Coronary artery (tissue), 2 donors: Measurements from ENCODE around the gene ZDHHC20.
A peak's percentile ranks its signal among the peaks of the same experiment; 100 is the strongest.

Source experiments
- DNase-seq: peaks from one replicate; pipeline ENCODE4 v3.0.0-alpha.2; 2017; ENCODE audit warnings: low spot score
- H3K27ac ChIP-seq, 2 donors: fragments of 200-600 bp; sonication (generic); one replicate each; pipeline ENCODE4 v1.5.1; 2016 to 2019
- H3K4me3 ChIP-seq: fragments of 200-600 bp; sonication (generic); 2 replicates; pipeline ENCODE4 v1.5.1; 2016; ENCODE audit warnings: mild to moderate bottlenecking, moderate library complexity
- TF ChIP-seq, protein P1 (sequence below): fragments of 200-600 bp; sonication (generic); IDR thresholded peaks from one replicate; pipeline ENCODE4 v1.5.1; 2019; ENCODE audit warnings: antibody characterized with exemption

Gene ZDHHC20

DNA sequence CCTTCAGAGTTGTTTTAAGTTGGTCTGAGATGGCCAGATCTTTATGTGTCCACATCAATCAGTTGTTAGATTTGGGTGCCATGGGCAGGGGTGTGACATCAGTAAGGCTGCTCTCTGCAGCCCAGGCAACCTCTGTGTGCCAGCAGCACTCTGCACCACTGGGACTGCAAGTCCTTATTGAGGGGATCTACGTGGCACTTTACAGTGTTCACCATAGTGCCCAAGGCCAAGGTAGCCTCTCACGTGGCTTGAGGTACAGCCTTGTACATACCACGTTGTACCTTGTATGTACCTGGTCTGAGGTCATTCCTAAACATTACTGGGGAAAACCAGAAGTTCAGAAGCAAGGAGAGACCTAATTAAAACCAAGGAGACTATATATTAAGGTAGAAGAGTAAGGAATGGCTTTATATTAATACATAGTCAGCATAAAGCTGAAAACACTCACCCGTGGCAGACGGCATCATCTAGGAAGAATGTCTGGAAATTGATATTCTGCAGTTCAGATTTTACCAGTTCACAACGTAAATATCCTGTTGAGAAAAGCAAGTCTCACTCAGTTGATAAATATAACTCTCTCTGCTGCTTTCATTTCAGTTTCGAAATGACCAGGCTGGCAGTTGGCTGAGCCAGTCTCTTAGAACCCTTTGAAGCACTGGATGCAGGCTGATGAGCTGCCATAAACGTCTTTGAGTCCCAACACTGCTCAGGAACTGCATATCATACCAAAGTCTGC is 128.8 kb downstream of the ZDHHC20 start:
- DNase-seq: no peak
- Histone ChIP-seq H3K27ac (no peak overlapping the region), H3K4me3 (no peak overlapping the region)
- TF ChIP-seq, protein P1, sequence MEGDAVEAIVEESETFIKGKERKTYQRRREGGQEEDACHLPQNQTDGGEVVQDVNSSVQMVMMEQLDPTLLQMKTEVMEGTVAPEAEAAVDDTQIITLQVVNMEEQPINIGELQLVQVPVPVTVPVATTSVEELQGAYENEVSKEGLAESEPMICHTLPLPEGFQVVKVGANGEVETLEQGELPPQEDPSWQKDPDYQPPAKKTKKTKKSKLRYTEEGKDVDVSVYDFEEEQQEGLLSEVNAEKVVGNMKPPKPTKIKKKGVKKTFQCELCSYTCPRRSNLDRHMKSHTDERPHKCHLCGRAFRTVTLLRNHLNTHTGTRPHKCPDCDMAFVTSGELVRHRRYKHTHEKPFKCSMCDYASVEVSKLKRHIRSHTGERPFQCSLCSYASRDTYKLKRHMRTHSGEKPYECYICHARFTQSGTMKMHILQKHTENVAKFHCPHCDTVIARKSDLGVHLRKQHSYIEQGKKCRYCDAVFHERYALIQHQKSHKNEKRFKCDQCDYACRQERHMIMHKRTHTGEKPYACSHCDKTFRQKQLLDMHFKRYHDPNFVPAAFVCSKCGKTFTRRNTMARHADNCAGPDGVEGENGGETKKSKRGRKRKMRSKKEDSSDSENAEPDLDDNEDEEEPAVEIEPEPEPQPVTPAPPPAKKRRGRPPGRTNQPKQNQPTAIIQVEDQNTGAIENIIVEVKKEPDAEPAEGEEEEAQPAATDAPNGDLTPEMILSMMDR: no peak

DNA sequence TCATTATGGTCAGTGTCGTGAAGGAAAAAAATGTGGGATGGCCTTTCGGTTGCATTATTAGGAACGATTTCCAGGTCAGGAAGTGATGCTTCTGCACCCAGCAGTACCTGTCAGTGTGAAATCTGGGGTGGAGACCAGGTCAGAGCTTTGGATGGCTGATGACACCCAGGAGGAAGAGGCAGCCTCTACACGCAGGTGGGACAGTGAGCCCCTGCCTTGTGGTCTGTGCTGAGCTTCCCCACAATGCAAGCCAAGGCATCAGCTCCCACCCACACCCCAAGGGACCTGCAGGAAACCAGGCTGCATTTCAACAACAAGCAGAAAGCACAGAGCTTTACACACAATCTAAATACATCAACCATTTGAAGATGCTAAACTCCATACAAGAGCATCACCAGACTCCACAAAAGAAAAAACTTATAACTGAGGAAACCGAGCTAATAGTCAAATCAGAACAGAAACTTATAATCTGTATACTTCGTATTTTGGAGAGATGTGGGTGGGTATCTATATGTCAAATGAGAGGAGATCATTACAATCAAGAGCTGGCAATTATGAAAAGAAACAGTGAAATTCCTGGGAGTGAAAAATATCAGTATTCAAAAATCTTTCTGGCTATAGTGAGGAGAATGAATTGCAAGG is 130.1 kb downstream of the ZDHHC20 start:
- H3K4me3 ChIP-seq: no peak overlapping the region
- H3K27ac ChIP-seq: no peak overlapping the region
- no peak for DNase-seq
- TF ChIP-seq, protein P1: no peak

DNA sequence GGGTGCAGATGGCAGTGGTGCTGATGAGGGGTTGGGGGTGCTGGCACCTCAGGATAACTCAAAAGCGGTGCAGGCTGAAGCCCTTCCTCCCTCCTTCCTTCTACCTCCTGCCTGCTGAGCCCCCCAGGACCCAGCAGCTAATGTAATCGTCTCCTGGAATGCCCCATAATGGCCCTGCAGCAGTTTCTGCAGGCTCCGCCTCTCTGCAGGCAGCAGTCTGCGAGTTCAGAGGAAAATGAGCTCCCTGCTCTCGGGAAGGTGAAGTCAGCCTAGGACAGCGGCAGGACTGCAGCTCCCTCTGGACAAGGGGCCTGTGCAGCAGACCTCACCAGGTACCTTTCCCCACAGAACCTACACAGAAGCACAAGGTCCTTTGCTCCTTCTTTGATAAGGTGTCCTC is 130.9 kb downstream of the ZDHHC20 start:
- no peak overlapping the region for H3K27ac ChIP-seq
- DNase-seq: no peak
- TF ChIP-seq, protein P1: no peak
- no peak overlapping the region for H3K4me3 ChIP-seq

DNA sequence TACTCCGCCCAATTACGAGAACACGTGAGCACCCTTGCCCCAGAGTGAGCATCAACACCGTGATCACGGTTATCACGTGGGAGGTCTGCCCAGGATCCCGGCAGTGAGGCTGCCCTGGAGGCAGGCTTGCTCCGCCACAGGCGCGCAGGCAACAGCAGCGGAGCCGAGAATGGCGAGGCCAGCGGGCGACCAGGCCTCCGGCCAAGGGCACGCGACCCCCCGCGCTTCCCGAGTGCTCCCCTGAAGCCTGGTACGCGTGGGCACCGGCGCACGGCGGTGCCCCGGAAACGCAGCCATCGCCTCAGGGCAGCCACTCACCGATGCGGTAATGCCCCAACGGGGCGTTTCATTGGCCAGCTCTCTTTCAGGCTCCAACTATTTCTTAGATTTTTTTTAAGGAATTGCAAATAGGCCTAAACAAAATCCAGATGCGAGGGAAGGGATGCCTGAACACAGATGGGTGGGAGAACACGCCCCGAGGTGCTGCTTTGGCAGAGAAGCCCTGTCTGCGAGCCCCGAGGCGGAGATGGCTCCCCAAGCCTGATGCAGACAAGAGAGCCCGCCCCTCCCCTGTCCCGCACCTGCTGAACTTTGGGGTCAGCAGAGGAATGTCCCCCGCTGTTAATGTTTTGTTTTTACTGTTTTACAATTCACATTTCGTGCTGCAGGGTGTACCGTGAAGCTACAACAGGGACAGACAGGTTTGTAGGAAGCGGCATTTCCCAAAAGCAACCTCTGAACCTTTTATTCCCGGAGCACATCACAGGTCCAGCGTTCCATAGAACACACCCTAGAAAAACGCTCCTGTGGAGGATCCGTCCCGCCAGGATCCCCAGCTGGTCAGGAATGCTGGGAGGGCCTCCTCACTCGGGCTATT is 132.7 kb downstream of the ZDHHC20 start:
- no peak for DNase-seq
- TF ChIP-seq, protein P1: no peak
- peak overlapping the region; percentile 68 for H3K4me3 ChIP-seq
- no peak overlapping the region for H3K27ac ChIP-seq

DNA sequence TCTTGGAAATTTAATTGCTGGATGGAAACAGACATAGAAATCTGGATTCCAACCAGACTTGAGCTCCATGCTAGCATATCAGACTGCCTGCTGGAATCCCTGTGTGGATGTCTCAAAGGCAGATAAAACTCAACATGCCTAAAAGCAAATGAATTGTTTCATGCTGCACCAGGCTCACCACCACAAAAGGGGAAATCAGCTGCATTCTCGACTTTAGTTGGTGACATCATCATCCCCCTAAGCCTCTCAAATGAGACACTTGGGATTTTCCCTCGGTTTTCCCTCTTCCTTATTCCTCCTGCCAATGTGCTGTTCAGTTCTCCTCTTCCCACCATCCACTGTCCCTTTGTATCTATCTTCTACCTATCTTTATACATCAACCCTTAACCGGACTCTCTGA is 134.3 kb downstream of the ZDHHC20 start:
- TF ChIP-seq, protein P1: no peak
- Histone ChIP-seq H3K4me3 (no peak overlapping the region), H3K27ac (no peak overlapping the region)
- no peak for DNase-seq

DNA sequence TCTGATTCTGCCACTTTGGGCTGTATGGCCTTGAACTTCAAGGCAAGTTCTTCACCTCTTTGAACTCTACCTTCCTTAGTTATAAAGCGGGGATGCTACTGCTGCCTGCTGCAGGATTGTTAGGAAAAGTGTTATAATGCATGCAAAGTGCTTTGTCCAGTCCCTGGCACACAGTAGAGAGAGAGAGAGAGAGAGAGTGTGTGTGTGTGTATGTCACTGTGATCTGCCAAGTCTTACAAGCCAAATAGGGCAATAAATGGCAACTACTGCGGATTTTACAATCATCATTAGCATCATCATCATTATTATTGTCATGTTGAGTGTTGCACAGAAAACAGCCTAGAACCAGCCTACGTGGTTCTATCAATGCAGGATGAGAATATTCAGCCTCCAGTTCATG is 136.1 kb downstream of the ZDHHC20 start:
- Histone ChIP-seq H3K4me3 (no peak overlapping the region), H3K27ac (no peak overlapping the region)
- no peak for DNase-seq
- TF ChIP-seq, protein P1: no peak
